HG03095 (cell line): ENCODE results near the gene PRXL2C.
"Not testable (repeated sequence)": the region's sequence is repeated elsewhere in the genome, so short reads cannot be mapped to it uniquely, and the experiment has no call there.

Experiments
- ATAC-seq: cut with Tn5 transposase; IDR thresholded peaks from one replicate; pipeline ENCODE4 v1.9.1; 2021; ENCODE audit warnings: moderate library complexity; ENCODE audit not compliant: unreplicated experiment

Gene PRXL2C

GRCh38 chr9:96655198-96655851, at the start of gene PRXL2C:
PRXL2C (minus strand) TSS chr9:96655317; CDS start chr9:96655281, 36 bp downstream.
- ATAC-seq, result peak; percentile 60

- ATAC-seq, result not testable (repeated sequence)
Observed at GRCh38 chr9:96700721-96701375, 45.7 kb upstream of the PRXL2C start.

DNA sequence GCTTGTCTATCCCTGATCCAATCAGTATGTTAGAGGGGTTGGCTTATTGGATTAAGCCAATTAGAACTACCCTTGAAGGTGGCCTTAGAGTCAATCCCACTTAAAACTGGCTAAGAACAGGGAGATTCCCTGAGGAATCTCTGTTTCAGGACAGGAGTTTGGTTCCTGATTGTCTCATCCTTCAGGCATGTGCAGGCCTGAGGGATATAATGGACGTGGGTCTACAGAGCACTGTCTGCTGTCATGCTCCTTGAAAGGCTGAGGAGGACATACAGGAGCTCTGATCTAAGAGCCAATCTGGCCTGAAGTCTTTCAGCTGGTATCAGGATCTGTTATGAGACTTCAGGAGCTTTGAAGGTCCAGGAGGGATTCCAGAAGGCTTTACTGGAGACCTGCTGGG, 36.2 kb upstream of the PRXL2C start:
- no peak for ATAC-seq

DNA sequence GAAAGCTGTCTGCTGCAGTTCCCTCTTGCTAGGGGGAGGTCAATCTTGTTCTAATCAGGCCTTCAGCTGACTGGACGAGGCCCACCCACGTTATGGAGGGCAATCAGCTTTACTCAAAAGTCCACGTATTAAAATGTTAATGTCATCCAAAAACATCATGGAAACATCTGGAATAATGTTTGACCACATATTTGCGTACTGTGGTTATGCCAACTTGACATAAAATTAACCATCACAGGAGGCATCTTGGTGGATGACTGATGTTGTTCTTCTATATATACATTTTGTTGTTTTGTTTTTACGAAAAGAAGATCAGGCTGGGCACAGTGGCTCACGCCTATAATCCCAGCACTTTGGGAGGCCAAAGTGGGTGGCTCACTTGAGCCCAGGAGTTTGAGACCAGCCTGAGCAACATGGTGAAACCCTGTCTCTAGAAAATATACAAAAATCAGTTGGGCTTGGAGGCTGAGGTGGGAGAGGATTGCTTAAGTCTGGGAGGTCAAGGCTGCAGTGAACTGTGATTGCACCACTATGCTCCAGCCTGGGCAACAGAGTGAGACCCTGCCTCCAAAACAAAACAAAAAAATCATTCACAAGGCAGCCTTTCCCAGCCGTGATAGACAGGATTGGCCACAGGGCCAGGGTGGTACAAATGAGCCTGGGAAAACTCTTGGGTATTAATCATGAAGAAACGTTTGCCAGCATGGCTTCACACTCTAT, 33.8 kb upstream of the PRXL2C start:
- no peak for ATAC-seq

GRCh38 chr9:96688187-96688586, 33.1 kb upstream of the PRXL2C start:
- no peak for ATAC-seq

GRCh38 chr9:96686638-96687335, 31.7 kb upstream of the PRXL2C start:
- no peak for ATAC-seq

- ATAC-seq, result no peak
Observed at GRCh38 chr9:96680812-96681499, 25.8 kb upstream of the PRXL2C start.

DNA sequence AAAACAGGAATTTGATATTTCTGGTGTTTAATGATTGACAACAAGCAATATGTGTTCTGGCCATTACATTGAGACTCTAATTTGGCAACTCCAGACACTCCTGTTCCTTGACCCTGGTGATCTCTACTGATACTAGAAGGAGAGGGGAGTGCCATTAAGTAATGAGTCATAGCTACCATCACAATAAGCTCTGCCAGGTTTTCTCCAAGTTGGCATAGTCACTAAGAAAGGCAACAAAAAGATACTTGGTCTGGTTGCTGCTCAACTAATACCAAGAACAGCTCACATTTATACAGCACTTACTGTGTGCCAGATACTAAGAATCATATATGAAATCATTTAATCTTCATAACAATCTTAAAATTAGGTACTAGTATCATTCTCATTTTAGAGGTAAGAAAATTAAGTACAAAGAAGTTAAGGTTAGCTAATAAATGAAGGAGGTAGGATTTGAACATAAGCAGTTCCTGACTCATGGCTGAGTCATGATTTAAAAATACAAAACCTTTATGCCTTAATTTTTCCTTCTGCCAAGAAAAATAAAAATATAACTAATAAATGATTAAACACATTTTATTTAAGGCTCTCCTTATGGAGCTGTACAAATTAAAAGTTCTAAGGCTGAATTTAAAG, 19.9 kb upstream of the PRXL2C start:
- ATAC-seq, result no peak

DNA sequence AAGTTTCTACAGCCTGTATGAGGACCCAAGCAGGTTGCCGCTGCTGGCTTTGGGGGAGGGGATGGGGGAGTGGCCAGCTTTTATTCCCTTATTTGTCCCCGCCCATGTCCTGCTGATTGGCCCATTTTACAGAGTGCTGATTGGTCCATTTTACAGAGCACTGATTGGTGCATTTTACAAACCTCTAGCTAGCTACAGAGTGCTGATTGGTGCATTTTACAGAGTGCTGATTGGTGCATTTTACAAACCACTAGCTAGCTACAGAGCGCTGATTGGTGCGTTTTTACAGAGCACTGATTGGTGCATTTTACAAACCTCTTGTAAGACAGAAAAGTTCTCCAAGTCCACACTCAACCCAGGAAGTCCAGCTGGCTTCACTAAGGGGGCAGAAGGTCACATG, 18.7 kb upstream of the PRXL2C start:
- not testable (repeated sequence) for ATAC-seq

GRCh38 chr9:96668868-96669534, 13.9 kb upstream of the PRXL2C start:
- no peak for ATAC-seq

- no peak for ATAC-seq
Observed at GRCh38 chr9:96667363-96667728, 12.2 kb upstream of the PRXL2C start.

- ATAC-seq, result not testable (repeated sequence)
Observed at GRCh38 chr9:96666653-96667362, 11.7 kb upstream of the PRXL2C start.

DNA sequence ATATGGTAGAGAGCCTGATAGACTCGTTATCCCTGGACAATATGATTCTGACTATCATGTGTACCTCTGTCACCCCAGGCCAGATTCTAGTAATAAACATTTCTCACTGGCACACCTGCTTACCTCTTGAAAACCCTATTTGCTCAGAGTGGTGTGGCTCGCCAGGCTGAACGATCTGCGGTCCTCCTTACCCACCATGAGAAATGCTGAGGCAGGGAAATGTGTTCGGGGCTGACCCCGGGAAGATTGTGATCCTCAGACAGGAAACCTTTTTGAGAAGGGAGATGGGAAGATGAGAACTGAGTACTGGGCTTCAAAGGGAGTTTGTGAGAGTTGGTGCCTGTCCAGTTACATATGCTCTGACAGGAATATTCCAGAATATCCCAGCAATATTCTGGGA, 10.7 kb upstream of the PRXL2C start:
- ATAC-seq, result no peak

GRCh38 chr9:96663506-96664120, 8.5 kb upstream of the PRXL2C start:
- no peak for ATAC-seq

DNA sequence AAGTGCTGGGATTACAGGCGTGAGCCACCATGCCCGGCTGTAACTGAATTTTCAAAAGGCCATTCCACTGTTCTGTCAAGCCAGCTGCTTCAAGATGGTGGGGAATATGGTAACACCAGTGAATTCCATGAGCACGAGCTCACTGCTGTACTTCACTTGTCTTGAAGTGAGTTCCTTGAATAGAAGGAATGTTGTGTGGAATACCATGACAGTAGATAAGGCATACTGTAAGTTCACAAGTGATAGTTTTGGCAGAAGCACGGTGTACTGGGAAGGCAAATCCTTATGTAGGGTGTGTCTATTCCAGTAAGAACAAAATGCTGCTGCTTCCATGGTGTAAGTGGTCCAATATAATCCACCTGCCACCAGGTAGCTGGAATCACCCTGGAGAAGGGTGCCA, 6.6 kb upstream of the PRXL2C start:
- no peak for ATAC-seq

- ATAC-seq, result no peak
Observed at GRCh38 chr9:96660692-96661248, 5.7 kb upstream of the PRXL2C start.

- ATAC-seq, result peak; percentile 49
Observed at GRCh38 chr9:96654450-96655197, 493 bp downstream of the PRXL2C start.

DNA sequence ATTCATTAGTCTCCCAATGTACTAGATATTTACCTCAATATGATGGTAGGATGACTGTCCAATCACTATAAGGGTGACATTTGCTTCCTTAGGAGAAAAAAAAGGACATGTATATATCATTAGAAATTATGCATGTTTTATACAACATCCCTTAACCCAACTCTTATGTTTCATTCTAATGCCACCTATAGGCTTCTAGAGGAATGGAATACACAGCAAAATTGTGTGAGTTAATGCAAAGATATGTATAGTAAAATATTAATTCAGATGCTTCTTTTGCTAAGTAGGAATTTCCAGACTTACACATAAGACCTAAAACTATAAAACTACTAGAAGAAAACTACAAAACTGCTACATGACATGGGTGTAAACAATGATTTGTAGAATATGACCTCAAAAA, 3.5 kb downstream of the PRXL2C start:
- ATAC-seq, result no peak
